Trophoblast cell (in vitro differentiated cells and primary cell): Measurements from ENCODE around the gene CYP4F11.

Source experiments
- DNase-seq, 2 donors: peaks; one replicate each; pipeline ENCODE4 v3.0.0-alpha.2; 2016
- H2AFZ ChIP-seq: 2 replicates; pipeline ENCODE4 v1.6.1; 2013; ENCODE audit warnings: low read length, moderate library complexity, mild to moderate bottlenecking; ENCODE audit not compliant: insufficient read depth, poor library complexity
- H2AK5ac ChIP-seq: 2 replicates; pipeline ENCODE4 v1.6.1; 2013; ENCODE audit warnings: mild to moderate bottlenecking, low read length
- H2BK120ac ChIP-seq: 2 replicates; pipeline ENCODE4 v1.6.1; 2013; ENCODE audit warnings: low read length, mild to moderate bottlenecking, moderate library complexity; ENCODE audit not compliant: insufficient read depth, poor library complexity
- H2BK12ac ChIP-seq: 2 replicates; pipeline ENCODE4 v1.6.1; 2013; ENCODE audit warnings: mild to moderate bottlenecking, low read length, moderate library complexity
- H2BK5ac ChIP-seq: 2 replicates; pipeline ENCODE4 v1.6.1; 2013; ENCODE audit warnings: low read length, low read depth, moderate library complexity, mild to moderate bottlenecking; ENCODE audit not compliant: poor library complexity
- H3K14ac ChIP-seq: 2 replicates; pipeline ENCODE4 v1.6.1; 2013; ENCODE audit warnings: mild to moderate bottlenecking, low read length
- H3K18ac ChIP-seq: 2 replicates; pipeline ENCODE4 v1.6.1; 2013; ENCODE audit warnings: mild to moderate bottlenecking, low read length
- H3K23ac ChIP-seq: 2 replicates; pipeline ENCODE4 v1.6.1; 2013; ENCODE audit warnings: low read length
- H3K27ac ChIP-seq: 2 replicates; pipeline ENCODE4 v1.5.1; 2013; ENCODE audit warnings: low read depth, mild to moderate bottlenecking, inconsistent platforms, low read length, moderate library complexity
- H3K27me3 ChIP-seq: 2 replicates; pipeline ENCODE4 v1.6.1; 2013; ENCODE audit warnings: inconsistent platforms, mild to moderate bottlenecking, low read length, moderate library complexity; ENCODE audit not compliant: insufficient read depth
- H3K36me3 ChIP-seq, 2 experiments: 1 replicate in 1 of 2; 2 replicates in 1 of 2; pipeline ENCODE4 v1.6.1; 2013; ENCODE audit warnings: low read length in 2 of 2, mild to moderate bottlenecking in 2 of 2, moderate library complexity in 1 of 2; ENCODE audit not compliant: insufficient read depth in 2 of 2, control insufficient read depth in 1 of 2
- H3K4ac ChIP-seq: 2 replicates; pipeline ENCODE4 v1.6.1; 2013; ENCODE audit warnings: low read depth, mild to moderate bottlenecking, low read length, moderate library complexity
- H3K4me1 ChIP-seq, 2 experiments: 1 replicate in 1 of 2; 2 replicates in 1 of 2; pipeline ENCODE4 v1.6.1; 2013; ENCODE audit warnings: low read length in 2 of 2, mild to moderate bottlenecking in 2 of 2, moderate library complexity in 1 of 2; ENCODE audit not compliant: insufficient read depth in 2 of 2, control insufficient read depth in 1 of 2
- H3K4me2 ChIP-seq: 2 replicates; pipeline ENCODE4 v1.6.1; 2013; ENCODE audit warnings: inconsistent platforms, mild to moderate bottlenecking, low read length, moderate library complexity
- H3K4me3 ChIP-seq: 2 replicates; pipeline ENCODE4 v1.5.1; 2013; ENCODE audit warnings: mild to moderate bottlenecking, low read depth, low read length, inconsistent platforms
- H3K79me1 ChIP-seq: one replicate; pipeline ENCODE4 v1.6.1; 2013; ENCODE audit warnings: low read length
- H3K79me2 ChIP-seq: 2 replicates; pipeline ENCODE4 v1.6.1; 2013; ENCODE audit warnings: low read length, mild to moderate bottlenecking; ENCODE audit not compliant: control insufficient read depth, insufficient read depth, poor library complexity
- H3K9ac ChIP-seq: 2 replicates; pipeline ENCODE4 v1.6.1; 2013; ENCODE audit warnings: mild to moderate bottlenecking, low read length
- H3K9me3 ChIP-seq: 2 replicates; pipeline ENCODE4 v1.6.1; 2013; ENCODE audit warnings: low read depth, mild to moderate bottlenecking, control low read depth, inconsistent platforms, low read length; ENCODE audit not compliant: insufficient read depth
- H4K12ac ChIP-seq: 2 replicates; pipeline ENCODE4 v1.6.1; 2013; ENCODE audit warnings: low read depth, mild to moderate bottlenecking, low read length, moderate library complexity
- H4K8ac ChIP-seq: 2 replicates; pipeline ENCODE4 v1.6.1; 2013; ENCODE audit warnings: low read depth, mild to moderate bottlenecking, low read length, moderate library complexity
- H4K91ac ChIP-seq: one replicate; pipeline ENCODE4 v1.6.1; 2013; ENCODE audit warnings: low read depth, mild to moderate bottlenecking, low read length, moderate library complexity
- WGBS: extraction: QIAGEN DNeasy Blood & Tissue Kit; methylation state at CpG from one replicate; pipeline ENCODE4 v1.1.7; 2013; ENCODE audit warnings: missing lambda C conversion rate; ENCODE audit not compliant: insufficient read length, insufficient coverage; ENCODE audit errors: extremely low coverage; 5-methylcytosine and 5-hydroxymethylcytosine counted together

The CYP4F11 gene

DNA sequence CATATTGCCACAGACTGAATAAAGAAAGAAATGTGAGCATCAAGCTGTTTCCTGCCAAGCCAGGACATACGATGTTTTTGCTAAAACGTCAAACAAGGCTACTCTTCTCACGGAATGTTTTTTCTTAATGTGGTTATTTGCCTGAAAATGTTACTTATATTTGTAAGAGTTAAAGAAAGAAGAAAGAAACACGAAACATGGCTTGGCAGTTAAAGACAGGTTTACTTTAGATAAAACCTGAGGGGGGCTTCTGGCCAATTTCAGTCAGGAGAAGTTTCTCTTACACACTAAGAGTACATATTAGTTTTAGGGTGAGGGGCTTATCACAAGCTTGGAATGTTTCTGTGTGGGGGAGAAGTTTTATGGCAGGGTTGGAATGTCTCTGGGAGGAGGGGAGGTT lies 10.1 kb upstream of the CYP4F11 start:
- no CpG with 5 or more reads among the region's 4 CpGs for WGBS
- Histone ChIP-seq H4K91ac (no peak overlapping the region), H4K8ac (no peak overlapping the region), H4K12ac (no peak overlapping the region), H3K4ac (no peak overlapping the region), H3K23ac (no peak overlapping the region), H3K4me1 (no peaks in the 10 kb centered on the region), H2BK120ac (no peak overlapping the region), H3K4me3 (no peak overlapping the region), H3K36me3 (no peaks in the 10 kb centered on the region), H3K18ac (no peak overlapping the region), H3K14ac (no peak overlapping the region), H3K27ac (no peak overlapping the region), H3K4me2 (no peak overlapping the region), H3K79me2 (no peaks in the 10 kb centered on the region), H3K79me1 (no peaks in the 10 kb centered on the region), H2AFZ (no peak overlapping the region), H3K9ac (no peak overlapping the region), H3K27me3 (no peaks in the 10 kb centered on the region), H2AK5ac (no peak overlapping the region), H2BK5ac (no peak overlapping the region), H3K9me3 (peaks cover 14% of the 10 kb centered on the region), H2BK12ac (no peak overlapping the region)
- DNase-seq = no peak

- no CpG with 5 or more reads among the region's 2 CpGs for WGBS
- H2BK12ac ChIP-seq = no peak overlapping the region
- H3K18ac ChIP-seq = no peak overlapping the region
- H4K8ac ChIP-seq = no peak overlapping the region
- no peak overlapping the region for H3K14ac ChIP-seq
- H3K27ac ChIP-seq = no peak overlapping the region
- no peaks in the 10 kb centered on the region for H3K79me1 ChIP-seq
- no peak overlapping the region for H2AFZ ChIP-seq
- H2AK5ac ChIP-seq = no peak overlapping the region
- H2BK5ac ChIP-seq = no peak overlapping the region
- H3K4me2 ChIP-seq = no peak overlapping the region
- no peaks in the 10 kb centered on the region for H3K36me3 ChIP-seq
- H3K4me1 ChIP-seq = no peaks in the 10 kb centered on the region
- no peaks in the 10 kb centered on the region for H3K79me2 ChIP-seq
- peaks cover 3% of the 10 kb centered on the region for H3K27me3 ChIP-seq
- no peak overlapping the region for H3K4ac ChIP-seq
- H3K4me3 ChIP-seq = no peak overlapping the region
- no peak overlapping the region for H4K91ac ChIP-seq
- H4K12ac ChIP-seq = no peak overlapping the region
- H3K9ac ChIP-seq = no peak overlapping the region
- H3K9me3 ChIP-seq = peaks cover 45% of the 10 kb centered on the region
- no peak overlapping the region for H2BK120ac ChIP-seq
- no peak for DNase-seq
- H3K23ac ChIP-seq = no peak overlapping the region
Observed at GRCh38 chr19:15937771-15938170, 3.4 kb upstream of the CYP4F11 start.

- H3K79me1 ChIP-seq = no peaks in the 10 kb centered on the region
- no peaks in the 10 kb centered on the region for H3K36me3 ChIP-seq
- no peak overlapping the region for H2BK120ac ChIP-seq
- H3K9me3 ChIP-seq = peaks cover 45% of the 10 kb centered on the region
- H3K4ac ChIP-seq = no peak overlapping the region
- H4K12ac ChIP-seq = no peak overlapping the region
- no peak overlapping the region for H3K14ac ChIP-seq
- no peak overlapping the region for H3K27ac ChIP-seq
- no peak for DNase-seq
- no peak overlapping the region for H2AFZ ChIP-seq
- H3K23ac ChIP-seq = no peak overlapping the region
- no peak overlapping the region for H3K9ac ChIP-seq
- H2AK5ac ChIP-seq = no peak overlapping the region
- H3K18ac ChIP-seq = no peak overlapping the region
- H3K4me2 ChIP-seq = no peak overlapping the region
- H3K27me3 ChIP-seq = peaks cover 3% of the 10 kb centered on the region
- H3K4me3 ChIP-seq = no peak overlapping the region
- no peak overlapping the region for H4K91ac ChIP-seq
- H3K4me1 ChIP-seq = no peaks in the 10 kb centered on the region
- no peak overlapping the region for H2BK5ac ChIP-seq
- no CpG with 5 or more reads among the region's 2 CpGs for whole genome bisulfite sequencing
- H2BK12ac ChIP-seq = no peak overlapping the region
- H4K8ac ChIP-seq = no peak overlapping the region
- no peaks in the 10 kb centered on the region for H3K79me2 ChIP-seq
Observed at GRCh38 chr19:15936950-15937349, 2.6 kb upstream of the CYP4F11 start.

- H3K4me3 ChIP-seq = no peak overlapping the region
- no peak overlapping the region for H3K14ac ChIP-seq
- no peak overlapping the region for H4K12ac ChIP-seq
- no peak overlapping the region for H3K9ac ChIP-seq
- H3K79me1 ChIP-seq = no peaks in the 10 kb centered on the region
- no peak overlapping the region for H4K8ac ChIP-seq
- no peak overlapping the region for H2AK5ac ChIP-seq
- H3K27ac ChIP-seq = no peak overlapping the region
- H3K9me3 ChIP-seq = peaks cover 47% of the 10 kb centered on the region
- H3K4ac ChIP-seq = no peak overlapping the region
- H3K36me3 ChIP-seq = no peaks in the 10 kb centered on the region
- no peak overlapping the region for H2BK120ac ChIP-seq
- no peak overlapping the region for H3K23ac ChIP-seq
- H2BK5ac ChIP-seq = no peak overlapping the region
- H3K79me2 ChIP-seq = no peaks in the 10 kb centered on the region
- no peaks in the 10 kb centered on the region for H3K4me1 ChIP-seq
- WGBS = no CpG with 5 or more reads among the region's 3 CpGs
- no peak for DNase-seq
- peaks cover 3% of the 10 kb centered on the region for H3K27me3 ChIP-seq
- H3K18ac ChIP-seq = no peak overlapping the region
- H2BK12ac ChIP-seq = no peak overlapping the region
- H4K91ac ChIP-seq = no peak overlapping the region
- H3K4me2 ChIP-seq = no peak overlapping the region
- H2AFZ ChIP-seq = no peak overlapping the region
Observed at GRCh38 chr19:15936173-15936572, 1.8 kb upstream of the CYP4F11 start.
